H1 (cell line): ENCODE data around the gene LIPE. TPM values are rescaled to one million over a fixed set of nuclear protein-coding genes. Genes with fewer than 3 reads are reported as not detected.

Experiments
- CTCF ChIA-PET: fragments of 300-600 bp; sonication (Branson Sonifier 250); formaldehyde crosslinking; loops from one replicate; lab custom pipeline; 2021; ENCODE audit not compliant: partially characterized antibody; lab: Charles Lee
- POLR2A ChIA-PET: fragments of 300-600 bp; sonication (Branson Sonifier 250); formaldehyde crosslinking; loops from one replicate; lab custom pipeline; 2021; ENCODE audit warnings: inconsistent platforms; ENCODE audit not compliant: partially characterized antibody; lab: Charles Lee
- DNase-seq, 2 experiments: peaks; one replicate each; pipeline versions ENCODE4 v3.0.0 to v3.0.0-alpha.2; 2010 to 2022; ENCODE audit warnings: low spot score in 2 of 2, low read depth in 1 of 2, mixed read lengths in 1 of 2
- FAIRE-seq: peaks from 2 replicates; lab custom pipeline; 2011; peaks lifted over from hg19 to GRCh38; lab: Jason Lieb, UNC
- H2AFZ ChIP-seq: 2 replicates; pipeline ENCODE4 v1.8.1; 2012; ENCODE audit warnings: low read length, inconsistent platforms
- H2AK5ac ChIP-seq: 2 replicates; pipeline ENCODE4 v1.6.1; 2013; ENCODE audit warnings: low read depth, low read length
- H2BK120ac ChIP-seq: replicated peaks from 2 replicates; pipeline ENCODE3; 2013; ENCODE audit warnings: low read depth, low read length, inconsistent platforms
- H2BK12ac ChIP-seq: 2 replicates; pipeline ENCODE4 v1.6.1; 2013; ENCODE audit warnings: low read depth, low read length
- H2BK15ac ChIP-seq: 2 replicates; pipeline ENCODE4 v1.6.1; 2013; ENCODE audit warnings: low read length
- H2BK20ac ChIP-seq: 2 replicates; pipeline ENCODE4 v1.6.1; 2013; ENCODE audit warnings: low read length
- H2BK5ac ChIP-seq: 2 replicates; pipeline ENCODE4 v1.6.1; 2013; ENCODE audit warnings: low read depth, low read length
- H3K14ac ChIP-seq: 2 replicates; pipeline ENCODE4 v1.6.1; 2013; ENCODE audit warnings: inconsistent platforms; ENCODE audit not compliant: insufficient read length
- H3K18ac ChIP-seq: 2 replicates; pipeline ENCODE4 v1.6.1; 2013; ENCODE audit warnings: low read length; ENCODE audit errors: extremely low read depth
- H3K23ac ChIP-seq: 2 replicates; pipeline ENCODE4 v1.6.1; 2013; ENCODE audit warnings: inconsistent platforms; ENCODE audit not compliant: insufficient read length
- H3K23me2 ChIP-seq: 2 replicates; pipeline ENCODE4 v1.6.1; 2013; ENCODE audit warnings: low read depth, low read length
- H3K27ac ChIP-seq: 2 replicates; pipeline ENCODE4 v1.6.1; 2011; ENCODE audit warnings: low read depth, low read length, inconsistent platforms
- H3K27me3 ChIP-seq, 4 experiments: replicated peaks in 1 of 4; 1 replicate in 1 of 4; 2 replicates in 3 of 4; pipeline versions ENCODE4 v1.6.1 to v1.8.1; 2011 to 2013; ENCODE audit warnings: low read length in 3 of 4, mild to moderate bottlenecking in 3 of 4, inconsistent platforms in 2 of 4, mixed read lengths in 2 of 4, moderate library complexity in 1 of 4; ENCODE audit not compliant: control insufficient read depth in 3 of 4, insufficient read depth in 3 of 4; ENCODE audit errors: extremely low read depth in 1 of 4
- H3K36me3 ChIP-seq, 4 experiments: 2 replicates each; pipeline versions ENCODE4 v1.6.1 to v1.8.1; 2011 to 2013; ENCODE audit warnings: mild to moderate bottlenecking in 4 of 4, low read length in 3 of 4, moderate library complexity in 2 of 4, control low read depth in 1 of 4, inconsistent platforms in 1 of 4; ENCODE audit not compliant: insufficient read depth in 4 of 4, control insufficient read depth in 2 of 4
- H3K4ac ChIP-seq: replicated peaks from 2 replicates; pipeline ENCODE3; 2013; ENCODE audit warnings: low read length, low read depth, mixed read lengths, inconsistent platforms; ENCODE audit not compliant: insufficient read length
- H3K4me1 ChIP-seq, 4 experiments: replicated peaks in 1 of 4; 1 replicate in 1 of 4; 2 replicates in 3 of 4; pipeline versions ENCODE4 v1.6.1 to v1.8.1; 2011 to 2013; ENCODE audit warnings: low read length in 3 of 4, inconsistent platforms in 2 of 4, mixed read lengths in 1 of 4; ENCODE audit not compliant: insufficient read depth in 4 of 4, control insufficient read depth in 3 of 4
- H3K4me2 ChIP-seq, 2 experiments: 2 replicates each; pipeline versions ENCODE4 v1.6.1 to v1.8.1; 2011 to 2013; ENCODE audit warnings: low read depth in 2 of 2, low read length in 2 of 2, control low read depth in 1 of 2, inconsistent platforms in 1 of 2, mild to moderate bottlenecking in 1 of 2; ENCODE audit not compliant: insufficient read depth in 1 of 2
- H3K4me3 ChIP-seq, 4 experiments: fragments of 200-600, 300-600 bp in 1 of 4; sonication (generic), shearing (Covaris generic), sonication (Bioruptor Twin) in 1 of 4; 2 replicates each; pipeline versions ENCODE4 v1.5.1 to v1.8.1; 2011 to 2016; ENCODE audit warnings: low read length in 4 of 4, low read depth in 3 of 4, control low read depth in 2 of 4, inconsistent platforms in 2 of 4, mild to moderate bottlenecking in 2 of 4, mixed read lengths in 1 of 4, moderate library complexity in 1 of 4; ENCODE audit not compliant: insufficient read depth in 2 of 4; ENCODE audit errors: extremely low read depth in 1 of 4
- H3K56ac ChIP-seq: replicated peaks from 2 replicates; pipeline ENCODE3; 2013; ENCODE audit warnings: low read depth, mild to moderate bottlenecking, mixed read lengths, low read length, inconsistent platforms; ENCODE audit not compliant: insufficient read length
- H3K79me1 ChIP-seq: 2 replicates; pipeline ENCODE4 v1.6.1; 2013; ENCODE audit warnings: low read depth, low read length, control low read depth
- H3K79me2 ChIP-seq, 2 experiments: 2 replicates each; pipeline versions ENCODE4 v1.6.1 to v1.8.1; 2012 to 2013; ENCODE audit warnings: low read length in 2 of 2, mild to moderate bottlenecking in 2 of 2, inconsistent platforms in 1 of 2; ENCODE audit not compliant: insufficient read depth in 2 of 2, control insufficient read depth in 1 of 2
- H3K9ac ChIP-seq, 4 experiments: replicated peaks in 1 of 4; 1 replicate in 1 of 4; 2 replicates in 3 of 4; pipeline versions ENCODE4 v1.6.1 to v1.8.1; 2011 to 2013; ENCODE audit warnings: low read depth in 3 of 4, low read length in 3 of 4, control low read depth in 2 of 4, mild to moderate bottlenecking in 2 of 4, moderate library complexity in 2 of 4, inconsistent platforms in 1 of 4; ENCODE audit errors: extremely low read depth in 1 of 4
- H3K9me3 ChIP-seq, 2 experiments: 2 replicates each; pipeline versions ENCODE4 v1.6.1 to v1.8.1; 2012 to 2013; ENCODE audit warnings: mild to moderate bottlenecking in 2 of 2, moderate library complexity in 2 of 2, control low read depth in 1 of 2, inconsistent platforms in 1 of 2, low read depth in 1 of 2, low read length in 1 of 2, mixed read lengths in 1 of 2; ENCODE audit not compliant: insufficient read depth in 2 of 2
- H4K20me1 ChIP-seq, 2 experiments: replicated peaks in 1 of 2; 2 replicates each; pipeline versions ENCODE3 to v1.8.1; 2011 to 2013; ENCODE audit warnings: inconsistent platforms in 2 of 2, low read length in 2 of 2, mild to moderate bottlenecking in 1 of 2; ENCODE audit not compliant: insufficient read depth in 2 of 2, control insufficient read depth in 1 of 2
- H4K5ac ChIP-seq: 2 replicates; pipeline ENCODE4 v1.6.1; 2013; ENCODE audit warnings: low read length, low read depth, mixed read lengths, inconsistent platforms; ENCODE audit not compliant: insufficient read length
- H4K8ac ChIP-seq: 2 replicates; pipeline ENCODE4 v1.8.0; 2013; ENCODE audit warnings: mild to moderate bottlenecking, moderate library complexity, low read length, inconsistent platforms; ENCODE audit not compliant: insufficient read depth; ENCODE audit errors: extremely low read depth
- H4K91ac ChIP-seq: replicated peaks from 2 replicates; pipeline ENCODE3; 2013; ENCODE audit warnings: low read length, mixed read lengths, inconsistent platforms; ENCODE audit not compliant: insufficient read length
- BCL11A ChIP-seq, 2 experiments: IDR thresholded peaks; one replicate each; pipeline ENCODE4 v1.6.1; 2011; ENCODE audit warnings: low read depth in 2 of 2, low read length in 2 of 2, mild to moderate bottlenecking in 2 of 2
- HDAC2 ChIP-seq, 2 experiments: fragments of 300-600 bp in 1 of 2; sonication (generic) in 1 of 2; IDR thresholded peaks; 2 replicates each; pipeline ENCODE4 v1.6.1; 2011 to 2012; ENCODE audit warnings: low read depth in 2 of 2, low read length in 2 of 2, mild to moderate bottlenecking in 2 of 2, moderate library complexity in 2 of 2, borderline replicate concordance in 1 of 2, inconsistent platforms in 1 of 2
- JUN ChIP-seq: IDR thresholded peaks from 2 replicates; pipeline ENCODE4 v1.6.1; 2011; ENCODE audit warnings: low read depth, mild to moderate bottlenecking, improper control_type of control experiment, low read length
- KDM5A ChIP-seq: fragments of 200-600 bp; IDR thresholded peaks from 2 replicates; pipeline ENCODE4 v1.7.1; 2012; ENCODE audit warnings: mild to moderate bottlenecking, low read length, inconsistent platforms, mixed read lengths
- SIN3A ChIP-seq, 2 experiments: IDR thresholded peaks in 1 of 2; conservative IDR thresholded peaks in 1 of 2; 2 replicates each; pipeline ENCODE4 v1.6.1; 2011 to 2012; ENCODE audit warnings: low read length in 2 of 2, improper control_type of control experiment in 1 of 2, low read depth in 1 of 2, mild to moderate bottlenecking in 1 of 2
- SIX5 ChIP-seq: IDR thresholded peaks from 2 replicates; pipeline ENCODE4 v1.6.1; 2011; ENCODE audit warnings: mild to moderate bottlenecking, low read depth, low read length
- TAF1 ChIP-seq: IDR thresholded peaks from 2 replicates; pipeline ENCODE4 v1.6.1; 2011; ENCODE audit warnings: mild to moderate bottlenecking, low read depth, low read length
- WGBS, 2 experiments: shearing (Covaris generic) in 1 of 2; methylation state at CpG; one replicate each; pipeline versions ENCODE4 v1.1.6 to v1.1.7; 2013 to 2015; ENCODE audit warnings: low lambda C conversion rate in 2 of 2, mixed read lengths in 2 of 2, inconsistent platforms in 1 of 2, low coverage in 1 of 2, missing lambda C conversion rate in 1 of 2; ENCODE audit not compliant: insufficient replicate concordance in 2 of 2, insufficient coverage in 1 of 2, insufficient read length in 1 of 2; ENCODE audit errors: extremely low coverage in 1 of 2, missing lambda C conversion rate in 1 of 2; 5-methylcytosine and 5-hydroxymethylcytosine counted together
- polyA plus RNA-seq, 7 experiments: library from polyadenylated mRNA; depleted of rRNA in 3 of 7; stranded (reverse) in 5 of 7; unstranded in 2 of 7; fragments of >200 nt in 5 of 7; fragments of 200-250 nt in 2 of 7; gene quantifications; 1 replicate in 5 of 7; 2 replicates in 1 of 7; 4 replicates in 1 of 7; pipeline versions ENCODE4 v1.2.1 to v1.2.3, GENCODE V29; 2011 to 2013; ENCODE audit warnings: missing spikeins in 2 of 7, mixed read lengths in 2 of 7
- total RNA-seq: library from RNA; stranded (reverse); fragmentation: NEBNext Ultra II Directional; extraction: Animal tissue kit (Norgen Biotek cat#: 25700); gene quantifications from 2 replicates; pipeline ENCODE4 v1.2.1, GENCODE V29; 2021
- TF ChIP-seq, protein P1 (sequence below): IDR thresholded peaks from 2 replicates; pipeline ENCODE4 v1.6.1; 2011; ENCODE audit warnings: low read depth, mild to moderate bottlenecking, low read length; ENCODE audit not compliant: insufficient read depth
- TF ChIP-seq, protein P2 (sequence below), 3 experiments: IDR thresholded peaks; 1 replicate in 2 of 3; 2 replicates in 1 of 3; pipeline versions ENCODE4 v1.5.1 to v1.6.1; 2011; ENCODE audit warnings: low read length in 3 of 3, mild to moderate bottlenecking in 3 of 3, inconsistent platforms in 2 of 3, low read depth in 1 of 3, moderate library complexity in 1 of 3; ENCODE audit not compliant: insufficient read depth in 1 of 3; ENCODE audit errors: control extremely low read depth in 1 of 3

LIPE gene
- total and polyA plus RNA-seq, 2 of the 8 experiments (the other 6 are each of a cell fraction or from before 2014, with no cell fraction given) = 8.7 to 15.9 TPM

DNA sequence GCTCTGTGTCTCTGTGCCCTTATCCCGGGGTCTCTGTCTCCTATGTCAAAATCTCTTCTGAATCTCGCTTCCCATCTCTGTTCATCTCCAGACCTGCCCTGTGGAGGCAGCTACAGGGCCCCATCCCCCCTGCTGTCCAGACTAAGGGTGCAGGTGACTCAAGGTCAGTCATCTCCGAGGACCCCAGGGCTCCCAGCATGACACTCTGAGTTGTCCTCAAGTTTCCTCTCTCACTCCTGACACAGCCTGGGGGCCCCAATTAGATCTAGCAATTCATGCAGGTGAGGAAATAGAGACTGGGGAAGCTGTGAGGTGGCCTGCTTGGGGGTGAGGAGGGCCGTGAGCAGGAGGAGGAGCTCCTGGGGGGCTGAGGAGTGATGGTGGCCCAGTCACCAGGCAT lies 35.0 kb downstream of the LIPE start:
- no peak overlapping the region for H3K4me2 ChIP-seq
- H2AFZ ChIP-seq = no peak overlapping the region
- H3K79me1 ChIP-seq = no peaks in the 10 kb centered on the region
- H3K9me3 ChIP-seq = no peaks in the 10 kb centered on the region
- no peak overlapping the region for H3K4ac ChIP-seq
- TF ChIP-seq SIX5 (no peak), HDAC2 (IDR thresholded peaks at IDR 0.05; ENCODE audit: borderline replicate concordance in 1 of 2, low read depth in 2 of 2, low read length in 2 of 2) (no peak), JUN (no peak), KDM5A (no peak), BCL11A (IDR thresholded peaks at IDR 0.05; ENCODE audit: low read depth in 2 of 2, low read length in 2 of 2) (no peak), TAF1 (no peak), SIN3A (conservative IDR thresholded peaks at IDR 0.05 in 1 of 2, IDR thresholded peaks at IDR 0.05 in 1 of 2; ENCODE audit: low read depth in 1 of 2, low read length in 2 of 2) (no peak)
- TF ChIP-seq, protein P1, sequence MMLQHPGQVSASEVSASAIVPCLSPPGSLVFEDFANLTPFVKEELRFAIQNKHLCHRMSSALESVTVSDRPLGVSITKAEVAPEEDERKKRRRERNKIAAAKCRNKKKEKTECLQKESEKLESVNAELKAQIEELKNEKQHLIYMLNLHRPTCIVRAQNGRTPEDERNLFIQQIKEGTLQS = no peak
- TF ChIP-seq, protein P2, sequence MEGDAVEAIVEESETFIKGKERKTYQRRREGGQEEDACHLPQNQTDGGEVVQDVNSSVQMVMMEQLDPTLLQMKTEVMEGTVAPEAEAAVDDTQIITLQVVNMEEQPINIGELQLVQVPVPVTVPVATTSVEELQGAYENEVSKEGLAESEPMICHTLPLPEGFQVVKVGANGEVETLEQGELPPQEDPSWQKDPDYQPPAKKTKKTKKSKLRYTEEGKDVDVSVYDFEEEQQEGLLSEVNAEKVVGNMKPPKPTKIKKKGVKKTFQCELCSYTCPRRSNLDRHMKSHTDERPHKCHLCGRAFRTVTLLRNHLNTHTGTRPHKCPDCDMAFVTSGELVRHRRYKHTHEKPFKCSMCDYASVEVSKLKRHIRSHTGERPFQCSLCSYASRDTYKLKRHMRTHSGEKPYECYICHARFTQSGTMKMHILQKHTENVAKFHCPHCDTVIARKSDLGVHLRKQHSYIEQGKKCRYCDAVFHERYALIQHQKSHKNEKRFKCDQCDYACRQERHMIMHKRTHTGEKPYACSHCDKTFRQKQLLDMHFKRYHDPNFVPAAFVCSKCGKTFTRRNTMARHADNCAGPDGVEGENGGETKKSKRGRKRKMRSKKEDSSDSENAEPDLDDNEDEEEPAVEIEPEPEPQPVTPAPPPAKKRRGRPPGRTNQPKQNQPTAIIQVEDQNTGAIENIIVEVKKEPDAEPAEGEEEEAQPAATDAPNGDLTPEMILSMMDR (IDR thresholded peaks at IDR 0.05; ENCODE audit: control extremely low read depth in 1 of 3, insufficient read depth in 1 of 3, low read depth in 1 of 3, low read length in 3 of 3) = no peak
- H2BK120ac ChIP-seq = no peak overlapping the region
- H3K4me3 ChIP-seq = no peak overlapping the region
- no peak overlapping the region for H2AK5ac ChIP-seq
- H3K23ac ChIP-seq = no peak overlapping the region
- 86% methylated on average over 4 of the region's 4 CpGs; no CpG with 5 or more reads in 1 of the 2 experiments for WGBS, 2 experiments
- H3K14ac ChIP-seq = no peak overlapping the region
- no peak overlapping the region for H4K5ac ChIP-seq
- no peak for DNase-seq
- H2BK12ac ChIP-seq = no peak overlapping the region
- H3K23me2 ChIP-seq = peaks cover 1% of the 10 kb centered on the region; the same call in 1 of the 2 replicates
- ChIA-PET POLR2A (no interaction called here), CTCF (interaction anchor here (1.6 to 2.2 kb wide), 2 partner anchors 8 to 10 kb away, joined by 4 to 9 read pairs; no protein-coding TSS in a partner anchor)
- H4K8ac ChIP-seq = no peak overlapping the region
- peaks cover 0 to 7% (median 3%) of the 10 kb centered on the region in 4 experiments; a peak in 6 of 7 replicates for H3K4me1 ChIP-seq
- H3K9ac ChIP-seq = no peak overlapping the region
- no peak overlapping the region for H2BK20ac ChIP-seq
- H3K27ac ChIP-seq = no peak overlapping the region
- no peak overlapping the region for H2BK15ac ChIP-seq
- no peaks in the 10 kb centered on the region for H3K79me2 ChIP-seq
- H3K56ac ChIP-seq = no peak overlapping the region
- no peaks in the 10 kb centered on the region for H3K36me3 ChIP-seq
- H4K91ac ChIP-seq = no peak overlapping the region
- H4K20me1 ChIP-seq = no peaks in the 10 kb centered on the region
- no peak overlapping the region for H2BK5ac ChIP-seq
- H3K27me3 ChIP-seq = peaks cover 0 to 10% (median 5%) of the 10 kb centered on the region in 4 experiments; a peak in 4 of 7 replicates
- H3K18ac ChIP-seq = no peak overlapping the region
- FAIRE-seq = no peak
